ENCODE measurements around the gene POTEF. TPM values are rescaled to one million over a fixed set of nuclear protein-coding genes. Genes with fewer than 3 reads are reported as not detected.
"Not testable (repeated sequence)": the region's sequence is repeated elsewhere in the genome, so short reads cannot be mapped to it uniquely, and the experiment has no call there.

Gene POTEF
- total RNA-seq, 4 donors from 2014 or later = 0.27 TPM; not detected in 3

GRCh38 chr2:130135692-130136541 is 6.9 kb upstream of the POTEF start:
- Histone ChIP-seq H3K9me3 (no peaks in the 10 kb centered on the region), H3K27me3 (no peaks in the 10 kb centered on the region), H3K27ac (no peak overlapping the region), H3K36me3 (no peaks in the 10 kb centered on the region), H3K4me3 (replicated peaks in 1 of 3) (no peak overlapping the region), H3K4me1 (no peaks in the 10 kb centered on the region)
- intact Hi-C loops (cut with DNase I) = no loop called here
- DNase-seq = no peak
- WGBS, 2 donors = 83 to 85% methylated on average over 5 to 15 of the region's 15 CpGs
- TF ChIP-seq, protein P1, sequence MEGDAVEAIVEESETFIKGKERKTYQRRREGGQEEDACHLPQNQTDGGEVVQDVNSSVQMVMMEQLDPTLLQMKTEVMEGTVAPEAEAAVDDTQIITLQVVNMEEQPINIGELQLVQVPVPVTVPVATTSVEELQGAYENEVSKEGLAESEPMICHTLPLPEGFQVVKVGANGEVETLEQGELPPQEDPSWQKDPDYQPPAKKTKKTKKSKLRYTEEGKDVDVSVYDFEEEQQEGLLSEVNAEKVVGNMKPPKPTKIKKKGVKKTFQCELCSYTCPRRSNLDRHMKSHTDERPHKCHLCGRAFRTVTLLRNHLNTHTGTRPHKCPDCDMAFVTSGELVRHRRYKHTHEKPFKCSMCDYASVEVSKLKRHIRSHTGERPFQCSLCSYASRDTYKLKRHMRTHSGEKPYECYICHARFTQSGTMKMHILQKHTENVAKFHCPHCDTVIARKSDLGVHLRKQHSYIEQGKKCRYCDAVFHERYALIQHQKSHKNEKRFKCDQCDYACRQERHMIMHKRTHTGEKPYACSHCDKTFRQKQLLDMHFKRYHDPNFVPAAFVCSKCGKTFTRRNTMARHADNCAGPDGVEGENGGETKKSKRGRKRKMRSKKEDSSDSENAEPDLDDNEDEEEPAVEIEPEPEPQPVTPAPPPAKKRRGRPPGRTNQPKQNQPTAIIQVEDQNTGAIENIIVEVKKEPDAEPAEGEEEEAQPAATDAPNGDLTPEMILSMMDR (IDR thresholded peaks at IDR 0.05) = no peak
- TF ChIP-seq POLR2A (IDR thresholded peaks at IDR 0.05) = no peak

- 87 to 100% methylated on average over 1 to 3 of the region's 14 CpGs for WGBS, 2 donors
- DNase-seq; H3K27ac ChIP-seq; H3K4me1 ChIP-seq; H3K27me3 ChIP-seq; H3K9me3 ChIP-seq; intact Hi-C loops (cut with DNase I); H3K4me3 ChIP-seq (replicated peaks in 1 of 3); H3K36me3 ChIP-seq: not testable (repeated sequence)
These were observed 558 bp downstream of the POTEF start for GRCh38 chr2:130128464-130128863.

GRCh38 chr2:130127726-130128125 is 1.3 kb downstream of the POTEF start:
- H3K36me3 ChIP-seq; H3K4me1 ChIP-seq; H3K27ac ChIP-seq; H3K4me3 ChIP-seq (replicated peaks in 1 of 3); H3K9me3 ChIP-seq; intact Hi-C loops (cut with DNase I); H3K27me3 ChIP-seq; DNase-seq: not testable (repeated sequence)
- no CpG with 5 or more reads among the region's 9 CpGs for WGBS, 2 donors

- H3K4me3 ChIP-seq (replicated peaks in 1 of 3); H3K27me3 ChIP-seq; H3K9me3 ChIP-seq; DNase-seq; intact Hi-C loops (cut with DNase I); H3K27ac ChIP-seq; H3K4me1 ChIP-seq; H3K36me3 ChIP-seq: not testable (repeated sequence)
- 91 to 97% methylated on average over 34 to 37 of the region's 45 CpGs for WGBS, 2 donors
These were observed 8.1 kb downstream of the POTEF start for GRCh38 chr2:130120924-130121323.

DNA sequence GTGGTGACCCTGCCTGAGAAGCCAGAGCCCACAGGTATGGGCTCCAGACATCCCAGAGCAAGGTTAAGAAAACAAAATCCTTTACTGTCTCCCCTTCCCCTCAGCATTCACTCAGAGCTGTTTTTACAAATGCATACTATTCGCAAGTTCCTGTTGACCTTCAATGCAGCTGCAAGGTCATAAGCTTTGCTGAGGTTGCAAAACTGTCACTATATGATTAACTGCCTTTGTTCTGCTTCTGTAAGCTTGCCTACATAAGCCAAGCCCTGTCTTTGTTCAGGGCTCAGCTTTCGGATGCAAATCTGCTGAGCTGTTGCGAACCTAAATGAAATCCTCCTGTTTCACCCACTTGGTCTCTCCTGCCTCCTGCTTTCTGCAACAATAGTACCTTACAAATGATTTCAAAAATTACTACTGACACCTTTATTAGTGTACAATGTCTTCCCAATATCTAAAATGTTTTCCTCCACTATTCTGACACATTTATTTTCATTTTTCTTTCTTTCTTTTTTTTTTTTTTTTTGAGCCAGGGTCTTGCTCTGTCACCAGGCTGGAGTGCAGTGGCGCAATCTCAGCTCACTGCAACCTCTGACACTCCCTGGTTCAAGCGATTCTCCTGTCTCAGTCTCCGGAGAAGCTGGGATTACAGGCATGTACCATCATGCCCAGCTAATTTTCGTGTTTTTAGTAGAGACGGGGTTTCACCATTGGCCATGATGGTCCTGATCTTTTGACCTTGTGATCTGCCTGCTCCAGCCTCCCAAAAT is 26.2 kb downstream of the POTEF start:
- H3K4me3 ChIP-seq (replicated peaks in 1 of 3); H3K27ac ChIP-seq; intact Hi-C loops (cut with DNase I); DNase-seq; H3K9me3 ChIP-seq; H3K4me1 ChIP-seq; H3K27me3 ChIP-seq; H3K36me3 ChIP-seq: not testable (repeated sequence)
- WGBS, 2 donors = 80 to 81% methylated on average over 6 to 7 of the region's 8 CpGs

DNA sequence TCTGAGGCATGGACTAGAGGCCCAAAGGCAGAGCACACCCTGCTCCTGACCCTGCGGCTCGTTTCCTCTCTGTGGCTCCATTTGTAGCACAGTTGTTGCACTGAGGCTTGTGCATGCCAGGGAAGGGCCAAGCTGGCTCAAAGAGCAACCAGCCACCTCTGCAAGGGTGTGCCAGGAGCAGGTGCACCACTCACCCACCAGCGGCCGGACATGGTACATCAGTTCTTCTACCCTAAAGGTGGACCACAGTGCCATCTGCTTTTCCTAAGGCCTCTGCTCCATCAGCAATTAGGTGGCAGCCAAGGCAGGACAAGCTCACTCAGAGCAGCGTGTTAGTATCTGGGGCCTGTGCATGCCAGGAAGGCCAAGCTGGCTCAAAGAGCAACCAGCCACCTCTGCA is 66.4 kb downstream of the POTEF start:
- H3K9me3 ChIP-seq; H3K27me3 ChIP-seq; H3K4me1 ChIP-seq; DNase-seq; intact Hi-C loops (cut with DNase I); H3K4me3 ChIP-seq (replicated peaks in 1 of 3); H3K27ac ChIP-seq; H3K36me3 ChIP-seq: not testable (repeated sequence)
- no CpG with 5 or more reads among the region's 5 CpGs for WGBS, 2 donors

DNA sequence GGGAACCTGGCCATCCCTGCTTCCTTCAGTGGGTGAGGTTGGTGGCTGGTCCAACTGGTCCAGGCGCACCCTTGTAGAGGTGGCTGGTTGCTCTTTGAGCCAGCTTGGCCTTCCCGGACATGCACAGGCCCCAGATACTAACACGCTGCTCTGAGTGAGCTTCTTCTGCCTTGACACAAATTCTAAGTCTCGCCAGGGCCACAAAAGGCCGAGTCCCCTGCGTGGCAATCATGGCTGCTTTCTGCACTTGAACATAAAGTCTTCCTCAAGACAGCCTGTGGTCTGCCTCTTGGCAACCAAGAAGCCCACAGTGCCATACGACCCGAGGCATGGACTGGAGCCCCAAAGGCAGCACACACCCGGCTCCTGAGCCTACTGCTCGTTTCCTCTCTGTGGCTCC is 69.0 kb downstream of the POTEF start:
- H3K27ac ChIP-seq; DNase-seq; H3K9me3 ChIP-seq; H3K36me3 ChIP-seq; H3K27me3 ChIP-seq; H3K4me1 ChIP-seq; intact Hi-C loops (cut with DNase I); H3K4me3 ChIP-seq (replicated peaks in 1 of 3): not testable (repeated sequence)
- WGBS, 2 donors = no CpG with 5 or more reads among the region's 10 CpGs

DNA sequence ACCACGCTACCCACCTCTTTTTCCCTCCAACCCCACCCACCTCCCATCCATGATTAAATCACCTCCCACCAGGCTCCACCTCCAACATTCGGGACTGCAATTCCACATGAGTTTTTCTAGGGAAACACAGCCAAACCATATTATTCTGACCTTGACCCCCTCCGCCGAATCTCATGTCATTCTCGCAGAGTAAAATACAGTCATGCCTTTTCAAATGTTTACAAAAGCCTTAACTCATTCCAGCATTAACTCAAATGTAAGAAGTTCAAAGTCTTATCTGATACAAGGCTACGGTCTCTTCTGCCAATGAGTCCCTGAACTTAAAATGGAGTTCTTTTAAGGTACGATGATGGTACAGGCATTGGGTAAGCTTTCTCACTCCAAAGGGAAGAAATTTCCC is 72.7 kb downstream of the POTEF start:
- H3K27ac ChIP-seq; H3K9me3 ChIP-seq; H3K4me3 ChIP-seq (replicated peaks in 1 of 3); H3K36me3 ChIP-seq; intact Hi-C loops (cut with DNase I); H3K27me3 ChIP-seq; DNase-seq; H3K4me1 ChIP-seq: not testable (repeated sequence)
- 66 to 75% methylated on average over 3 to 6 of the region's 7 CpGs for WGBS, 2 donors

DNA sequence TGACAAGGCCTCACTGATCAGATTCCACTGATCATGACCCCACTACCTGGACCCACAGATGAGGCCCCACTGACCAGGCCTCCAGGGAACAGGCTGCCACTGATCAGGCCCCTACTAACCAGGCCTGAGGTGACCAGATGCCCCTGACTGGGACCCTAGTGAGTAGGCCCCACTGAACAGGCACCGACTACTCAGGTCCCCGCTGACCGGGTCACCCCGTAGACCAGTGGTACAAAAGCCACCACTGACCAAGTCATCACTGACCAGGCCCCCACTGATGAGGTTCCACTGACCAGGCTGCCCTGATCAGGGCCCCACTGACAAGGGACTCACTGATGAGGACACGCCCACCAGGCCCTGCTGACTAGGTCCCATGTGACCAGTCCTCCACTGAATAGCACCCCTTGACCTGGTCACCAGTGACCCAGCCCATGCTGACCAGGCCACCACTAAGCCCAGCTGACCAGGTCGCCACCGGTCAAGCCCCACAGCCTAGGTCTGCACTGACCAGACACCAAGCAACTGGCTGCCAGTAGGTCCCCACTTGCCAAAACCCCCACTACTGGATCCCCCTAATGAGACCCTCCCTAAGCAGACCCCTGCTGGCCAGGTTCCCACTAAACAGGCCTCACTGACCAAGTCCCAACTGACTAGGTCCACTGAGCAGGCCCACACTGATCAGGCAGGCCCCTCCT is 75.7 kb downstream of the POTEF start:
- WGBS, 2 donors = 100% methylated on average over 2 of the region's 7 CpGs; no CpG with 5 or more reads in 1 of the 2 donors
- H3K27me3 ChIP-seq; H3K4me1 ChIP-seq; H3K4me3 ChIP-seq (replicated peaks in 1 of 3); H3K9me3 ChIP-seq; H3K27ac ChIP-seq; intact Hi-C loops (cut with DNase I); H3K36me3 ChIP-seq; DNase-seq: not testable (repeated sequence)

DNA sequence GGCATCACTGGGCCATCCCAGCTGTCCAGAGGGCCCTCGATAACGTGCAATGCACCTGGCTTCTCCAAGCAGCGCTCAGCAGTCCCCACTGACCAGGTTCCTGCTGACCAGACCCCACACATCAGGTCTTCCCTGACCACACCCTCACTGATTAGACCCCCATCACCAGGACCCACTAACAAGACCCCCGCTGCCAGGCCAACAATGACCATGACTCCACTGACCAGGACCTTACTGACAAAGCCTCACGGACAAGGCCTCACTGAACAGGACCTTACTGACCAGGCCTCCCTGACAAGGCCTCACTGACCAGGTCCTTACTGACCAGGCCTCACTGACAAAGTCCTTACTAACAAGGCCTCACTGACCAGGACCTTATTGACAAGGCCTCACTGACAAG is 76.6 kb downstream of the POTEF start:
- H3K9me3 ChIP-seq; H3K4me1 ChIP-seq; H3K36me3 ChIP-seq; DNase-seq; H3K27ac ChIP-seq; H3K27me3 ChIP-seq; intact Hi-C loops (cut with DNase I); H3K4me3 ChIP-seq (replicated peaks in 1 of 3): not testable (repeated sequence)
- WGBS, 2 donors = 100% methylated on average over 3 to 5 of the region's 5 CpGs

GRCh38 chr2:130048422-130048821 is 80.6 kb downstream of the POTEF start:
- intact Hi-C loops (cut with DNase I); H3K27ac ChIP-seq; DNase-seq; H3K4me3 ChIP-seq (replicated peaks in 1 of 3); H3K4me1 ChIP-seq; H3K9me3 ChIP-seq; H3K36me3 ChIP-seq; H3K27me3 ChIP-seq: not testable (repeated sequence)
- WGBS, 2 donors = 35 to 57% methylated on average over 1 to 2 of the region's 4 CpGs
